Measurements from ENCODE around the gene ANTXR2. TPM values are rescaled to one million over a fixed set of nuclear protein-coding genes. Genes with fewer than 3 reads are reported as not detected.
A peak's percentile ranks its signal among the peaks of the same experiment; 100 is the strongest.

The ANTXR2 gene
- total RNA-seq, 4 donors from 2014 or later, result 319 to 518 (median 329) TPM

DNA sequence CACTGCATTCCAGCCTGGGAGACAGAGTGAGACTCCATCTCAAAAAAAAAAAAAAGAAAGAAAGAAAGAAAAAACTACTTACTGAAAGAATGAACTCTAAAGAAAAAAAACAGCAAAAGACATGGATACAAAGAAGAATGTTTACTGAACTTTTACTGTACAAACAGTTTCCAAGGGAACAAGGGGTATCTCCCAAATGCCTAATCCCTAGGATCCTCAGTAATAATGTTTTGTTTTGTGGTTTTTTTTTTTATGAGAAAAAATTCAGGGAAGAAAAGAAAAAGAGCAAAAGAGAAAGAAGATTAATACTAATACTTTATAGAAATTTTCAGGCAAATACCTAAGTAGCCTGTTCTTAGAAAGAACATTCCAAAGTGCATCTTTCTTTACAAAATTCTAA is 63.2 kb downstream of the ANTXR2 start:
- TF ChIP-seq, protein P1, sequence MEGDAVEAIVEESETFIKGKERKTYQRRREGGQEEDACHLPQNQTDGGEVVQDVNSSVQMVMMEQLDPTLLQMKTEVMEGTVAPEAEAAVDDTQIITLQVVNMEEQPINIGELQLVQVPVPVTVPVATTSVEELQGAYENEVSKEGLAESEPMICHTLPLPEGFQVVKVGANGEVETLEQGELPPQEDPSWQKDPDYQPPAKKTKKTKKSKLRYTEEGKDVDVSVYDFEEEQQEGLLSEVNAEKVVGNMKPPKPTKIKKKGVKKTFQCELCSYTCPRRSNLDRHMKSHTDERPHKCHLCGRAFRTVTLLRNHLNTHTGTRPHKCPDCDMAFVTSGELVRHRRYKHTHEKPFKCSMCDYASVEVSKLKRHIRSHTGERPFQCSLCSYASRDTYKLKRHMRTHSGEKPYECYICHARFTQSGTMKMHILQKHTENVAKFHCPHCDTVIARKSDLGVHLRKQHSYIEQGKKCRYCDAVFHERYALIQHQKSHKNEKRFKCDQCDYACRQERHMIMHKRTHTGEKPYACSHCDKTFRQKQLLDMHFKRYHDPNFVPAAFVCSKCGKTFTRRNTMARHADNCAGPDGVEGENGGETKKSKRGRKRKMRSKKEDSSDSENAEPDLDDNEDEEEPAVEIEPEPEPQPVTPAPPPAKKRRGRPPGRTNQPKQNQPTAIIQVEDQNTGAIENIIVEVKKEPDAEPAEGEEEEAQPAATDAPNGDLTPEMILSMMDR (IDR thresholded peaks at IDR 0.05), result no peak
- TF ChIP-seq EP300 (IDR thresholded peaks at IDR 0.05), result no peak
- no peak for TF ChIP-seq POLR2A (IDR thresholded peaks at IDR 0.05; ENCODE audit: low read depth)
- Histone ChIP-seq H3K4me3 (no peak overlapping the region), H3K4me1 (peaks cover 11 to 38% (median 34%) of the 10 kb centered on the region in 4 donors), H3K36me3 (peaks cover 12 to 69% (median 27%) of the 10 kb centered on the region in 4 donors), H3K27me3 (no peaks in the 10 kb centered on the region), H3K9me3 (peaks cover 0 to 3% (median 0%) of the 10 kb centered on the region in 4 donors), H3K27ac (replicated peaks in 1 of 4) (no peak overlapping the region)
- intact Hi-C loops (cut with DNase I), result no loop called here
- DNase-seq (ENCODE audit: extremely low spot score), result no peak

DNA sequence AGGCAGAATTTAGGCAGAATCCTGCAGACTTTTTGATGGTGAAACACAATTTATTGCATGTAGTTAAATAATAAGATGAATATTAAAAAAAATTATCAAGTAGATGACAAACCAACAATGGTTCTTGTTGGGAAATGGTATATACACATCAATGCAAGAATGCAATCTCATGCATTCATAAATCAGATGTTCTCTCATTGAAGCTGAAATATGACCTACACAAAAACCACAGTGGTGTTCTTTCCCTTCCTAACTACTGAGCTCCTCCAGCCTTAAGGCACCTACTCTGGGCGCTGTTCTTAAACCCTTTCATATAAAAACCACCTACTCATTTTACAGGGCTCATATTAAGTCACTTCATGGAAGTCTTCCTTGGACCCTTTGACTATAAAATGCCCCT is 64.1 kb downstream of the ANTXR2 start:
- Histone ChIP-seq H3K36me3 (peaks cover 12 to 69% (median 26%) of the 10 kb centered on the region in 4 donors), H3K4me3 (no peak overlapping the region), H3K4me1 (peaks cover 11 to 38% (median 32%) of the 10 kb centered on the region in 4 donors), H3K27me3 (no peaks in the 10 kb centered on the region), H3K9me3 (peaks cover 0 to 11% (median 4%) of the 10 kb centered on the region in 4 donors), H3K27ac (replicated peaks in 1 of 4) (no peak overlapping the region)
- WGBS, result 0% methylated on average over 1 of the region's 1 CpG
- TF ChIP-seq, protein P1 (IDR thresholded peaks at IDR 0.05), result no peak
- no peak for TF ChIP-seq EP300 (IDR thresholded peaks at IDR 0.05)
- no peak for DNase-seq (ENCODE audit: extremely low spot score)
- intact Hi-C loops (cut with DNase I), result no loop called here

DNA sequence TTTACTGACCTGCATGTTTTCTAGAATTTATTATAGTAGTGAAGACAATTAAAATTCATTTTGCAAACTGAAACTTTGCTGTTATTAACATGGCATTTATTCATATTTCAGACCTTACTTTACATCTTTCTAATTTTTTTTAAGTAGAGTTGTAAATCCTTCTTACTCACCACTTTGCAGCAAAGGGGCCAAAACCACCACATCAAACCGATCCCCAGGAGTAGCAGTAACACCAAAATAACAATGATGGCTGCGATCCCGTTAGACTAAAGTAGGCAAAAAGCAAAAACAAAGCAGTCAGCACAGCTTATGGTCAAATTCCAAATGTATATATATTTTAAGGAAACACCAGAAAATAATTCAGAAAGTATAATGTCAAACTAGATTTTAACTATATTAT is 64.7 kb downstream of the ANTXR2 start:
- TF ChIP-seq POLR2AphosphoS5 (IDR thresholded peaks at IDR 0.05), result no peak
- TF ChIP-seq, protein P1 (IDR thresholded peaks at IDR 0.05), result no peak
- no peak for TF ChIP-seq EP300 (IDR thresholded peaks at IDR 0.05)
- no peak for TF ChIP-seq POLR2A (IDR thresholded peaks at IDR 0.05; ENCODE audit: low read depth)
- 91% methylated on average over 3 of the region's 3 CpGs for WGBS
- H3K9me3 ChIP-seq, result peaks cover 0 to 12% (median 4%) of the 10 kb centered on the region in 4 donors
- intact Hi-C loops (cut with DNase I), result no loop called here
- H3K4me1 ChIP-seq, result peaks cover 11 to 35% (median 32%) of the 10 kb centered on the region in 4 donors
- H3K4me3 ChIP-seq, result no peak overlapping the region
- no peak overlapping the region for H3K27ac ChIP-seq (replicated peaks in 1 of 4)
- H3K27me3 ChIP-seq, result no peaks in the 10 kb centered on the region
- DNase-seq (ENCODE audit: extremely low spot score), result no peak
- peaks cover 12 to 69% (median 20%) of the 10 kb centered on the region in 4 donors for H3K36me3 ChIP-seq

DNA sequence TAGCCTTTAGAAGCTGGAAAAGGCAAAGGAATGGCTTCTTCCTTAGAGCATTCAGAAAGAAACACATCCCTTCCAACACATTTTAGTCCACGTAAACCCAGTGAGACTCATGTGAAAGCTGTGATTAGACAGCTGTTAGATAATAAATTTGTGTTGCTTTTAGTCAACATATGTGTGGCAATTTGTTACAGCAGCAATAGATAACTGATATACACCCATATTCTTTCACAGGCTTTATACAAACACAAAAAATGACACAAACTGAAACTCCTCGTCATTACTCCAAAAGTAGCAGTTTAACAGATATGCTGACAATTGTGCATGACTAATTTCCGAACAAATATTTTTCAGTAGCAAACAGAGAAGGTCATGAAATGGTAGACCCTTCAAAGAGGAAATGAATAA is 65.3 kb downstream of the ANTXR2 start:
- TF ChIP-seq POLR2AphosphoS5 (IDR thresholded peaks at IDR 0.05) (no peak), POLR2A (IDR thresholded peaks at IDR 0.05; ENCODE audit: low read depth) (no peak), EP300 (IDR thresholded peaks at IDR 0.05) (no peak)
- TF ChIP-seq, protein P1 (IDR thresholded peaks at IDR 0.05), result no peak
- 91% methylated on average over 3 of the region's 3 CpGs for WGBS
- Histone ChIP-seq H3K36me3 (peaks cover 12 to 63% (median 18%) of the 10 kb centered on the region in 4 donors), H3K9me3 (peaks cover 0 to 12% (median 4%) of the 10 kb centered on the region in 4 donors), H3K4me1 (peaks cover 11 to 31% (median 29%) of the 10 kb centered on the region in 4 donors), H3K27me3 (no peaks in the 10 kb centered on the region), H3K4me3 (no peak overlapping the region), H3K27ac (replicated peaks in 1 of 4) (peak overlapping the region in 1 of 4 donors; percentile 4)
- intact Hi-C loops (cut with DNase I), result no loop called here
- DNase-seq (ENCODE audit: extremely low spot score), result no peak

All from esophagus muscularis mucosa (tissue), 4 donors.